GM19328 (cell line): ENCODE data around the gene HRK.
A peak's percentile ranks its signal among the peaks of the same experiment; 100 is the strongest.

Source experiments
- ATAC-seq: cut with Tn5 transposase; IDR thresholded peaks from one replicate; pipeline ENCODE4 v1.9.1; 2021; ENCODE audit warnings: mild to moderate bottlenecking, moderate library complexity; ENCODE audit not compliant: unreplicated experiment

The HRK gene

GRCh38 chr12:116874324-116874995, 6.8 kb downstream of the HRK start:
- no peak for ATAC-seq

GRCh38 chr12:116870306-116870705, 10.9 kb downstream of the HRK start:
- no peak for ATAC-seq

GRCh38 chr12:116867523-116867922, 13.7 kb downstream of the HRK start:
- ATAC-seq, result no peak

- no peak for ATAC-seq
Observed at GRCh38 chr12:116864371-116865160, 16.7 kb downstream of the HRK start.

- ATAC-seq, result no peak
Observed at GRCh38 chr12:116863275-116863767, 17.9 kb downstream of the HRK start.

- ATAC-seq, result no peak
Observed at GRCh38 chr12:116862167-116862566, 19.1 kb downstream of the HRK start.

GRCh38 chr12:116861320-116861719, 19.9 kb downstream of the HRK start:
- ATAC-seq, result peak; percentile 59

- no peak for ATAC-seq
Observed at GRCh38 chr12:116860263-116860662, 21.0 kb downstream of the HRK start.

- no peak for ATAC-seq
Observed at GRCh38 chr12:116859079-116859478, 22.2 kb downstream of the HRK start.

- ATAC-seq, result no peak
Observed at GRCh38 chr12:116856729-116857128, 24.5 kb downstream of the HRK start.

- ATAC-seq, result no peak
Observed at GRCh38 chr12:116855744-116856470, 25.3 kb downstream of the HRK start.

- ATAC-seq, result no peak
Observed at GRCh38 chr12:116853507-116853906, 27.7 kb downstream of the HRK start.

GRCh38 chr12:116852303-116852702, 28.9 kb downstream of the HRK start:
- ATAC-seq, result no peak

GRCh38 chr12:116849216-116849615, 32.0 kb downstream of the HRK start:
- no peak for ATAC-seq

GRCh38 chr12:116843085-116843484, 38.2 kb downstream of the HRK start:
- ATAC-seq, result no peak

- ATAC-seq, result no peak
Observed at GRCh38 chr12:116839287-116839830, 41.9 kb downstream of the HRK start.

GRCh38 chr12:116838365-116838764, 42.9 kb downstream of the HRK start:
- no peak for ATAC-seq

GRCh38 chr12:116837097-116837496, 44.1 kb downstream of the HRK start:
- no peak for ATAC-seq

- ATAC-seq, result no peak
Observed at GRCh38 chr12:116835484-116835883, 45.8 kb downstream of the HRK start.

- no peak for ATAC-seq
Observed at GRCh38 chr12:116833474-116833873, 47.8 kb downstream of the HRK start.

GRCh38 chr12:116832353-116832752, 48.9 kb downstream of the HRK start:
- no peak for ATAC-seq
